ENCODE measurements around the gene FAM184B.

DNA sequence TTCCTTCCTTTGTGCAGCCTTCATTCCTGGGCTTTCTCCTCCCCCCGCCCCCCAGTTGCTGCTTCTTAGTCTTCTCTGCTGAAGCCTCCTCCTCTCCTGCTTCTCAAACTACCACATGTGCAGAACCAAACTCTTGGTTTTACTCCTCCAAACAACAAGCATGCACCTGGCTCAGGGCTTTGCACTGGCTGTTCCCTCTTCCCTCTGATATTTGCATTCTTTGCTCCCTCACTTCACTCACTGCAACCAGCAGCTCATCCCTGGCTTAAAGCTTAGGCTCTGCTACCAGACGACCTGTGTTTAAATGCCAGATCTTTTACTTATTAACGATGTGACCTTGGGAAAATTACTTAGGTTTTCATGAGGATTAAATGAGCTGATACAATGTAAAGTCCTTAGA, 115.6 kb downstream of the FAM184B start:
- TF ChIP-seq, protein P1, sequence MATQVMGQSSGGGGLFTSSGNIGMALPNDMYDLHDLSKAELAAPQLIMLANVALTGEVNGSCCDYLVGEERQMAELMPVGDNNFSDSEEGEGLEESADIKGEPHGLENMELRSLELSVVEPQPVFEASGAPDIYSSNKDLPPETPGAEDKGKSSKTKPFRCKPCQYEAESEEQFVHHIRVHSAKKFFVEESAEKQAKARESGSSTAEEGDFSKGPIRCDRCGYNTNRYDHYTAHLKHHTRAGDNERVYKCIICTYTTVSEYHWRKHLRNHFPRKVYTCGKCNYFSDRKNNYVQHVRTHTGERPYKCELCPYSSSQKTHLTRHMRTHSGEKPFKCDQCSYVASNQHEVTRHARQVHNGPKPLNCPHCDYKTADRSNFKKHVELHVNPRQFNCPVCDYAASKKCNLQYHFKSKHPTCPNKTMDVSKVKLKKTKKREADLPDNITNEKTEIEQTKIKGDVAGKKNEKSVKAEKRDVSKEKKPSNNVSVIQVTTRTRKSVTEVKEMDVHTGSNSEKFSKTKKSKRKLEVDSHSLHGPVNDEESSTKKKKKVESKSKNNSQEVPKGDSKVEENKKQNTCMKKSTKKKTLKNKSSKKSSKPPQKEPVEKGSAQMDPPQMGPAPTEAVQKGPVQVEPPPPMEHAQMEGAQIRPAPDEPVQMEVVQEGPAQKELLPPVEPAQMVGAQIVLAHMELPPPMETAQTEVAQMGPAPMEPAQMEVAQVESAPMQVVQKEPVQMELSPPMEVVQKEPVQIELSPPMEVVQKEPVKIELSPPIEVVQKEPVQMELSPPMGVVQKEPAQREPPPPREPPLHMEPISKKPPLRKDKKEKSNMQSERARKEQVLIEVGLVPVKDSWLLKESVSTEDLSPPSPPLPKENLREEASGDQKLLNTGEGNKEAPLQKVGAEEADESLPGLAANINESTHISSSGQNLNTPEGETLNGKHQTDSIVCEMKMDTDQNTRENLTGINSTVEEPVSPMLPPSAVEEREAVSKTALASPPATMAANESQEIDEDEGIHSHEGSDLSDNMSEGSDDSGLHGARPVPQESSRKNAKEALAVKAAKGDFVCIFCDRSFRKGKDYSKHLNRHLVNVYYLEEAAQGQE (IDR thresholded peaks at IDR 0.05; ENCODE audit: borderline replicate concordance): no peak
- TF ChIP-seq RAD21 (conservative IDR thresholded peaks at IDR 0.05): no peak
- TF ChIP-seq, protein P2, sequence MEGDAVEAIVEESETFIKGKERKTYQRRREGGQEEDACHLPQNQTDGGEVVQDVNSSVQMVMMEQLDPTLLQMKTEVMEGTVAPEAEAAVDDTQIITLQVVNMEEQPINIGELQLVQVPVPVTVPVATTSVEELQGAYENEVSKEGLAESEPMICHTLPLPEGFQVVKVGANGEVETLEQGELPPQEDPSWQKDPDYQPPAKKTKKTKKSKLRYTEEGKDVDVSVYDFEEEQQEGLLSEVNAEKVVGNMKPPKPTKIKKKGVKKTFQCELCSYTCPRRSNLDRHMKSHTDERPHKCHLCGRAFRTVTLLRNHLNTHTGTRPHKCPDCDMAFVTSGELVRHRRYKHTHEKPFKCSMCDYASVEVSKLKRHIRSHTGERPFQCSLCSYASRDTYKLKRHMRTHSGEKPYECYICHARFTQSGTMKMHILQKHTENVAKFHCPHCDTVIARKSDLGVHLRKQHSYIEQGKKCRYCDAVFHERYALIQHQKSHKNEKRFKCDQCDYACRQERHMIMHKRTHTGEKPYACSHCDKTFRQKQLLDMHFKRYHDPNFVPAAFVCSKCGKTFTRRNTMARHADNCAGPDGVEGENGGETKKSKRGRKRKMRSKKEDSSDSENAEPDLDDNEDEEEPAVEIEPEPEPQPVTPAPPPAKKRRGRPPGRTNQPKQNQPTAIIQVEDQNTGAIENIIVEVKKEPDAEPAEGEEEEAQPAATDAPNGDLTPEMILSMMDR (IDR thresholded peaks at IDR 0.05; ENCODE audit: poor library complexity, severe bottlenecking): no peak
- TF ChIP-seq MXI1 (conservative IDR thresholded peaks at IDR 0.05; ENCODE audit: poor library complexity, severe bottlenecking): no peak

All from neural cell (in vitro differentiated cells).